Stimulated activated naive CD8-positive, alpha-beta T cell treated with anti-CD3 and anti-CD28 coated beads, Interleukin-15, amount 100 ng/mL, for 72 hours (primary cell): Measurements from ENCODE around the gene MYLIP.

ENCODE experiments used
- ATAC-seq: fragments of 150-1000 bp; cut with Tn5 transposase; 2 replicates; pipeline ENCODE4 v1.10.0; 2021; ENCODE audit warnings: mild to moderate bottlenecking, moderate library complexity
- DNase-seq, 2 donors: peaks; one replicate each; pipeline ENCODE4 v3.0.0; 2021 to 2022
- H3K27ac Mint-ChIP-seq, 2 donors: one replicate each; pipeline ENCODE4 v1.8.0; 2022; ENCODE audit warnings: mild to moderate bottlenecking in 2 of 2, mixed read lengths in 2 of 2, moderate library complexity in 2 of 2
- H3K27me3 Mint-ChIP-seq: one replicate; pipeline ENCODE4 v1.8.0; 2022; ENCODE audit warnings: mixed read lengths
- H3K4me1 Mint-ChIP-seq: one replicate; pipeline ENCODE4 v1.8.0; 2022; ENCODE audit warnings: mild to moderate bottlenecking, mixed read lengths
- H3K4me3 Mint-ChIP-seq, 2 donors: one replicate each; pipeline ENCODE4 v1.8.0; 2022; ENCODE audit warnings: mild to moderate bottlenecking in 2 of 2, mixed read lengths in 2 of 2, moderate library complexity in 1 of 2
- H3K9me3 Mint-ChIP-seq, 2 donors: one replicate each; pipeline ENCODE4 v1.8.0; 2022; ENCODE audit warnings: mixed read lengths in 2 of 2

The MYLIP gene

GRCh38 chr6:16146527-16146955 lies 17.7 kb downstream of the MYLIP start:
- no peaks in the 10 kb centered on the region for H3K27me3 Mint-ChIP-seq
- H3K9me3 Mint-ChIP-seq: no peaks in the 10 kb centered on the region
- no peak for ATAC-seq
- H3K4me1 Mint-ChIP-seq: peaks cover 11% of the 10 kb centered on the region
- H3K27ac Mint-ChIP-seq: no peak overlapping the region
- DNase-seq: no peak
- H3K4me3 Mint-ChIP-seq: no peak overlapping the region

DNA sequence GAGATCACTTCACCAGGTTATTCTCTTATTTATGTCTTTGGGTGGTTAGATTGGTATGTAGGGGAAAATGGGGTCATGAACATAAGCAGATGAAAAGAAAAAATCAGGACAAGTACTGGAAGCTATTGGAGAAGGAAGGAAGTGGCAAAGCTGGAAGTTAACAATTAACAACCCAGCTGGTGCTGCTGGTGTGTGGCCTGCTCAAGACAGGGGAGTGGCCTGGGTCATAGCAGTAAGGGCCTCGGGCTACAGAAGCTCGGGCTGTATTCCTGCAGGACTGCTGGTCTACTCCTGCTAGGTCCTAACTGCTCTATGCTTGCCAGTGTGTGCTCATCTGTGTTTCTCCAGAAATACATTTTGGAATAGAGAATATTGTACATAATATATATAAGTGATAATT lies 19.6 kb downstream of the MYLIP start:
- Mint-ChIP-seq H3K4me3 (no peak overlapping the region), H3K27me3 (no peaks in the 10 kb centered on the region), H3K4me1 (peaks cover 6% of the 10 kb centered on the region), H3K27ac (no peak overlapping the region), H3K9me3 (no peaks in the 10 kb centered on the region)
- DNase-seq (no peak), ATAC-seq (no peak)

DNA sequence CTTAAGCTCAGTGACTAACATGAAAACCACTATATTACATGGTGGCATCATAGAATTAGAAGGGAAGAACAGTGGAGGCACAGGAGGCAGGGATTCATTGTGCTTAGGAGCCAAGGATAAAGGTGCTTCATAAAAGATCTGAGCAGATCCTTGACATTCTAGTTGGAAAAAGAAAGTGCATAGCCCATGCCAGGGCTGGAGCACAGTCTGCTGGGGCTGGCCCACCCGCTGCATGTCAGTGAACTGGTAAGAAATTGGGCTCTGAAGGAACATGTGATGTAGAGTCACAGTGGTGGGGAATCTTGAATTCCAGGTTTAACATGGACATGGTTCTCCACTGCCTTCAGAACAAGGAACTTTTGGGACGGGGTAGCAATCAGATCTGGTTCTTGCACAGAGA lies 20.4 kb downstream of the MYLIP start:
- no peaks in the 10 kb centered on the region for H3K27me3 Mint-ChIP-seq
- H3K4me1 Mint-ChIP-seq: peaks cover 6% of the 10 kb centered on the region
- no peak overlapping the region for H3K27ac Mint-ChIP-seq
- H3K9me3 Mint-ChIP-seq: no peaks in the 10 kb centered on the region
- no peak overlapping the region for H3K4me3 Mint-ChIP-seq
- no peak for ATAC-seq
- DNase-seq: no peak

DNA sequence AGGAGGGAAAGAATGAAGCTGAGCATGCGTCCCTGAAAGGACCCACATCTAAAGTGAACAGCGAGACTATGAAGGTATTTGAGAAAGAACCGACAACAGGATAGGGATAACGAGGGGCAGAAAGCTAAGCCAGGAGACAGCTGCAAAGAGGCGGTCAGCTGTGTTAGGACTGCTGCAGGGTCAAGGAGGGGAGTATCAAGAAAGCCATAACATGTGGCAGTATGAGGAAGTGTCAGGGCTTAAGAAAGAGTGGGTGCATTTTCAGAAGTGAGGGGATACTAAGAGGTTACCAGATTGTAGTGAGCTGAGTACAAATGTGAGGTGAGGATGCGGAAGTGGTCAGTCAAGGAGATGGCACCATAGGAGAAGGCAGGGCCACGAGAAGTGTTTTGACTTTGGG lies 21.2 kb downstream of the MYLIP start:
- Mint-ChIP-seq H3K27ac (peak overlapping the region in 1 of 2 donors; percentile 63), H3K4me1 (peaks cover 6% of the 10 kb centered on the region), H3K9me3 (peaks cover 0 to 3% of the 10 kb centered on the region in 2 donors), H3K4me3 (no peak overlapping the region), H3K27me3 (no peaks in the 10 kb centered on the region)
- ATAC-seq: no peak
- no peak for DNase-seq

GRCh38 chr6:16153211-16153820 lies 24.4 kb downstream of the MYLIP start:
- Mint-ChIP-seq H3K4me1 (no peaks in the 10 kb centered on the region), H3K27me3 (no peaks in the 10 kb centered on the region), H3K27ac (no peak overlapping the region), H3K4me3 (no peak overlapping the region), H3K9me3 (peaks cover 0 to 24% of the 10 kb centered on the region in 2 donors)
- DNase-seq (no peak), ATAC-seq (no peak)

DNA sequence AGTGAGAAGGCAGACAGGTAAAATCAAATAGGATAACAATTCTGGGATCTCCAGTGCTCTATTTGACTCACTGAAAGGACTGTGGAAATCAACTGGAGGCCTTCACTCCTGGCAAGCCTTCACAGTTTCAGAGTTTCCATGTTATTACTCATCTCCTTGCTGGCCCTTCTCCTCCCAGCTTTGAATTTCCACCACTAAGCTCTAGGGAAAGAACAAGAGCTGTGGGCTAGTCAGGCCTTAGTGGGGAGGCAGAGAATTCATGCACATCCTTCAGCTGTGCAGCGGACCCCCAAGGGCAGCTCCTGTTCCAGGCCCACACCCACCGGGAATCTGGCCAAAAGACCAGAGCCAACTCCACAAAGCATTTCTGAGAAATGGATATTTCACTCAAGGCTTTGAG lies 26.0 kb downstream of the MYLIP start:
- H3K4me1 Mint-ChIP-seq: no peaks in the 10 kb centered on the region
- H3K27me3 Mint-ChIP-seq: no peaks in the 10 kb centered on the region
- peaks cover 0 to 24% of the 10 kb centered on the region in 2 donors for H3K9me3 Mint-ChIP-seq
- H3K27ac Mint-ChIP-seq: no peak overlapping the region
- ATAC-seq (no peak), DNase-seq (no peak)
- H3K4me3 Mint-ChIP-seq: no peak overlapping the region

DNA sequence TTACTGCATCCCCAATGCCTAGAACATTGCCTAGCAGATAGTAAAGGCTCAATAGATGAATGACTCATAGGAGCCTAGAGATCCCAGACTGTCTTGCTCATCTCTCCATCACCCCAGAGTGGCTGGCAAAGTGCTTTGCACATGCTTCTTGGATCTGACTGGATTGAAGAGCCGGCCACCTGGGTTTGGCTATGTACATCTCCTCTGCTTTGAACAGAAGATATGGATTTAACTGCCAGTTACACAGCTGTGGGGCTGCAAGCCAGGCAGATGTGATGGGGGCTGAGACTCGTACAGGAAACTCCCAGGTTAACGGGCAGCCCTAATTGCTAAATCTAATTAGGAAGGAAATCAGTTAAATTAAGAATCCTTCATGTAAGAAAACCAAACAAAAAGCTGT lies 28.6 kb downstream of the MYLIP start:
- Mint-ChIP-seq H3K27me3 (no peaks in the 10 kb centered on the region), H3K9me3 (peaks cover 0 to 24% of the 10 kb centered on the region in 2 donors), H3K4me1 (peaks cover 14% of the 10 kb centered on the region), H3K27ac (no peak overlapping the region), H3K4me3 (no peak overlapping the region)
- DNase-seq: no peak
- ATAC-seq: no peak

GRCh38 chr6:16157909-16158308 lies 29.0 kb downstream of the MYLIP start:
- Mint-ChIP-seq H3K27ac (no peak overlapping the region), H3K27me3 (no peaks in the 10 kb centered on the region), H3K9me3 (peaks cover 0 to 24% of the 10 kb centered on the region in 2 donors), H3K4me1 (peaks cover 18% of the 10 kb centered on the region), H3K4me3 (no peak overlapping the region)
- ATAC-seq (no peak), DNase-seq (no peak)

DNA sequence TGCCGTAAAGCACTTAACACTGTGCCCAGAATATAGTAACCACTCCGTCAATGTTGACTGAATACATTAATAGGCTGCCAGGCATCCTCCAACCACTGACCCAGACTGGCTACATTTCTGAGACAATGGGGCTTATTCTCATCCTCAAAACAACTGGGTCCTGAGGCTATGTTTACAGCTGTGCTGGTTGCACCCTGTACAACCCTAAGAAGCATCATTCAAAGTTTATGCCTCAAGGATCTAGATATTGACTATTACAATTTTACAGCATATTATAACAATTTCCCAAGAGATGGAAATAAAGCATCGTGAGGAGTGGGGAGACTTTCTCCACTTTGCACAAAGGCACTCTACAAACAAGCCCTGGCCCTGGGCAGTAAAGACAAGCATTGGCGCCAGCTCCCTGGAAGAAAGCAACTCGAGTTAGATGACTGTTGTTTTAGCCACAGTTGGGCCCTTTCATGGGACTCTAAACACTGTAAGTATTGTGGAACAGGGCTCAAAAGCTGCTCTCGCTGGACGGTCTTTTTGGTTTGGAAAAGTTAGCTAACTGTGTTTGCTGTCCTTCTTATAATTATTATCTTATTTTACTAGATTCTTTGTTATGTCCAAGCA lies 30.2 kb downstream of the MYLIP start:
- H3K4me3 Mint-ChIP-seq: no peak overlapping the region
- ATAC-seq (no peak), DNase-seq (no peak)
- no peak overlapping the region for H3K27ac Mint-ChIP-seq
- peaks cover 0 to 24% of the 10 kb centered on the region in 2 donors for H3K9me3 Mint-ChIP-seq
- H3K4me1 Mint-ChIP-seq: peaks cover 29% of the 10 kb centered on the region
- H3K27me3 Mint-ChIP-seq: no peaks in the 10 kb centered on the region

GRCh38 chr6:16160794-16161193 lies 31.9 kb downstream of the MYLIP start:
- no peak overlapping the region for H3K27ac Mint-ChIP-seq
- DNase-seq (no peak), ATAC-seq (no peak)
- H3K27me3 Mint-ChIP-seq: peaks cover 6% of the 10 kb centered on the region
- peaks cover 0 to 14% of the 10 kb centered on the region in 2 donors for H3K9me3 Mint-ChIP-seq
- no peak overlapping the region for H3K4me3 Mint-ChIP-seq
- H3K4me1 Mint-ChIP-seq: peaks cover 35% of the 10 kb centered on the region

- peak overlapping the region in 1 of 2 donors; percentile 38 for H3K4me3 Mint-ChIP-seq
- DNase-seq: no peak
- peaks cover 10% of the 10 kb centered on the region for H3K27me3 Mint-ChIP-seq
- H3K9me3 Mint-ChIP-seq: peaks cover 0 to 4% of the 10 kb centered on the region in 2 donors
- peak; percentile 94 for ATAC-seq
- H3K27ac Mint-ChIP-seq: no peak overlapping the region
- peaks cover 39% of the 10 kb centered on the region for H3K4me1 Mint-ChIP-seq
Measured at GRCh38 chr6:16162003-16162402, 33.1 kb downstream of the MYLIP start.

GRCh38 chr6:16163066-16163465 lies 34.2 kb downstream of the MYLIP start:
- no peak overlapping the region for H3K4me3 Mint-ChIP-seq
- peaks cover 50% of the 10 kb centered on the region for H3K4me1 Mint-ChIP-seq
- DNase-seq (no peak), ATAC-seq (no peak)
- H3K27me3 Mint-ChIP-seq: peaks cover 10% of the 10 kb centered on the region
- H3K9me3 Mint-ChIP-seq: no peaks in the 10 kb centered on the region
- H3K27ac Mint-ChIP-seq: peak overlapping the region in 1 of 2 donors; percentile 74

DNA sequence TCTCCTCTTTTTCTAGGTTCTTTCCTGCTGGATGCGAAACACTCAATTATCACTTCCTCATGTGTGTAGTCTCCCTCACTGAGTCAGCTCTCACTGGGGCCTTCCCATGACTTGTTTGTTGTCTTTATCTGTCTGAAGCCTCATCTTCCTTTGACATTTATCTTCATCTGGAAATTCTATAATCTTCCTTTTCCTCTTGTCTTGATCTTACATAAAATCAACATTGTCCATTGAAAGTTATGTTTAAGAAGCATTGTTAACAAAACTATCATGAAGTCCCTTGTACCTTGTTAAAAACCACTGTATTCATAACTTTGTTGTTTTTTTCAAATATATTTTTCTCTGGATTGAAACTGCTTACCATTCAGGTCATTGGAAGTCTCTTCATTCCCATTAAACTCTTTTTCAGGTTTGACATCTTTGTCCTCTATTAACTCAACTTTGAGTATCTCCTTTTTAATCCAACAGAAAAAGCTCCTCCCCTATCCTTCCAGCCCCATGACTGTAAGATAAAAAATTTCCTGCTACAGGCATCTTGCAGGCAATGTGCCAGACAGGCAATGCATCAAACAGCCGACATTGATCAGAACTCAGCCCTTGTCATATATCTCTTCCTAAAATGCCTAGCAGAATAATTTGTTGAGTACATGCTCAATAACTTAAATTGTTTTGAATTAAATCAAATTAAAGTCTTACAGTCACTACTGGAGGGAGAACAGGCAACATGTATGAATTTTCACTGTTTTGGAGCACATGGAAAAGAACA lies 34.8 kb downstream of the MYLIP start:
- H3K9me3 Mint-ChIP-seq: no peaks in the 10 kb centered on the region
- no peak for ATAC-seq
- DNase-seq: no peak
- H3K4me3 Mint-ChIP-seq: peak overlapping the region in 1 of 2 donors; percentile 5
- peaks cover 56% of the 10 kb centered on the region for H3K4me1 Mint-ChIP-seq
- H3K27ac Mint-ChIP-seq: no peak overlapping the region
- peaks cover 10% of the 10 kb centered on the region for H3K27me3 Mint-ChIP-seq

GRCh38 chr6:16165641-16166040 lies 36.8 kb downstream of the MYLIP start:
- peaks cover 60% of the 10 kb centered on the region for H3K4me1 Mint-ChIP-seq
- H3K27ac Mint-ChIP-seq: peak overlapping the region in 1 of 2 donors; percentile 60

GRCh38 chr6:16166871-16167608 lies 38.2 kb downstream of the MYLIP start:
- DNase-seq: no peak
- peaks cover 10% of the 10 kb centered on the region for H3K27me3 Mint-ChIP-seq
- H3K9me3 Mint-ChIP-seq: no peaks in the 10 kb centered on the region
- peaks cover 59% of the 10 kb centered on the region for H3K4me1 Mint-ChIP-seq
- no peak overlapping the region for H3K4me3 Mint-ChIP-seq
- ATAC-seq: no peak
- H3K27ac Mint-ChIP-seq: peak overlapping the region in 1 of 2 donors; percentile 74

More at GRCh38 chr6:16165641-16166040, 36.8 kb downstream of the MYLIP start:
- DNase-seq (no peak), ATAC-seq (no peak)
- Mint-ChIP-seq H3K27me3 (peaks cover 10% of the 10 kb centered on the region), H3K9me3 (no peaks in the 10 kb centered on the region), H3K4me3 (no peak overlapping the region)
